Measurements from ENCODE around the gene TM4SF5. TPM values are rescaled to one million over a fixed set of nuclear protein-coding genes. Genes with fewer than 3 reads are reported as not detected.
A peak's percentile ranks its signal among the peaks of the same experiment; 100 is the strongest.

TM4SF5 gene
- total RNA-seq, 1 donor from 2014 or later: 0.57 TPM

GRCh38 chr17:4772235-4772613 is 538 bp downstream of the TM4SF5 start:
- no peak for DNase-seq (ENCODE audit: low spot score, unreplicated experiment)
- H3K27ac Mint-ChIP-seq: peak overlapping the region; percentile 69
- no peak for TF ChIP-seq CTCF (IDR thresholded peaks at IDR 0.05; ENCODE audit: unreplicated experiment)
- no peaks in the 10 kb centered on the region for H3K9me3 Mint-ChIP-seq (ENCODE audit: low read depth)
- no peaks in the 10 kb centered on the region for H3K36me3 Mint-ChIP-seq (ENCODE audit: insufficient read depth)
- H3K4me1 Mint-ChIP-seq (ENCODE audit: low read depth): peaks cover 7% of the 10 kb centered on the region
- H3K27me3 Mint-ChIP-seq: peaks cover 7% of the 10 kb centered on the region
- H3K4me3 Mint-ChIP-seq (ENCODE audit: low read depth): no peak overlapping the region

GRCh38 chr17:4777969-4778760 is 6.5 kb downstream of the TM4SF5 start:
- H3K27me3 Mint-ChIP-seq: peaks cover 13% of the 10 kb centered on the region
- H3K9me3 Mint-ChIP-seq (ENCODE audit: low read depth): no peaks in the 10 kb centered on the region
- TF ChIP-seq CTCF (IDR thresholded peaks at IDR 0.05; ENCODE audit: unreplicated experiment): no peak
- no peak overlapping the region for H3K27ac Mint-ChIP-seq
- no peak overlapping the region for H3K4me3 Mint-ChIP-seq (ENCODE audit: low read depth)
- peaks cover 3% of the 10 kb centered on the region for H3K4me1 Mint-ChIP-seq (ENCODE audit: low read depth)
- no peak for DNase-seq (ENCODE audit: low spot score, unreplicated experiment)
- no peaks in the 10 kb centered on the region for H3K36me3 Mint-ChIP-seq (ENCODE audit: insufficient read depth)

GRCh38 chr17:4780325-4780955 is 8.8 kb downstream of the TM4SF5 start:
- H3K36me3 Mint-ChIP-seq (ENCODE audit: insufficient read depth): no peaks in the 10 kb centered on the region
- peaks cover 3% of the 10 kb centered on the region for H3K4me1 Mint-ChIP-seq (ENCODE audit: low read depth)
- no peak overlapping the region for H3K4me3 Mint-ChIP-seq (ENCODE audit: low read depth)
- TF ChIP-seq CTCF (IDR thresholded peaks at IDR 0.05; ENCODE audit: unreplicated experiment): no peak
- H3K27me3 Mint-ChIP-seq: peaks cover 9% of the 10 kb centered on the region
- no peak overlapping the region for H3K27ac Mint-ChIP-seq
- no peaks in the 10 kb centered on the region for H3K9me3 Mint-ChIP-seq (ENCODE audit: low read depth)
- no peak for DNase-seq (ENCODE audit: low spot score, unreplicated experiment)

GRCh38 chr17:4782652-4783051 is 11.0 kb downstream of the TM4SF5 start:
- H3K36me3 Mint-ChIP-seq (ENCODE audit: insufficient read depth): no peaks in the 10 kb centered on the region
- TF ChIP-seq CTCF (IDR thresholded peaks at IDR 0.05; ENCODE audit: unreplicated experiment): no peak
- no peak for DNase-seq (ENCODE audit: low spot score, unreplicated experiment)
- peaks cover 11% of the 10 kb centered on the region for H3K27me3 Mint-ChIP-seq
- H3K4me1 Mint-ChIP-seq (ENCODE audit: low read depth): peaks cover 5% of the 10 kb centered on the region
- H3K27ac Mint-ChIP-seq: no peak overlapping the region
- H3K9me3 Mint-ChIP-seq (ENCODE audit: low read depth): no peaks in the 10 kb centered on the region
- H3K4me3 Mint-ChIP-seq (ENCODE audit: low read depth): no peak overlapping the region

GRCh38 chr17:4785311-4786105 is 13.8 kb downstream of the TM4SF5 start:
- H3K27ac Mint-ChIP-seq: no peak overlapping the region
- TF ChIP-seq CTCF (IDR thresholded peaks at IDR 0.05; ENCODE audit: unreplicated experiment): no peak
- peaks cover 9% of the 10 kb centered on the region for H3K4me1 Mint-ChIP-seq (ENCODE audit: low read depth)
- no peaks in the 10 kb centered on the region for H3K36me3 Mint-ChIP-seq (ENCODE audit: insufficient read depth)
- no peak overlapping the region for H3K4me3 Mint-ChIP-seq (ENCODE audit: low read depth)
- no peak for DNase-seq (ENCODE audit: low spot score, unreplicated experiment)
- peaks cover 8% of the 10 kb centered on the region for H3K27me3 Mint-ChIP-seq
- H3K9me3 Mint-ChIP-seq (ENCODE audit: low read depth): no peaks in the 10 kb centered on the region

Measured in progenitor cell of endocrine pancreas (in vitro differentiated cells).